Posterior vena cava (tissue), 2 donors: ENCODE measurements around the gene PLCD3. TPM values are rescaled to one million over a fixed set of nuclear protein-coding genes. Genes with fewer than 3 reads are reported as not detected.
A peak's percentile ranks its signal among the peaks of the same experiment; 100 is the strongest.

ENCODE experiments used
- DNase-seq: peaks from one replicate; pipeline ENCODE4 v3.0.0-alpha.2; 2020; ENCODE audit warnings: low spot score
- intact Hi-C, 2 donors: fragments of 100-400 bp; cut with DNase I; formaldehyde crosslinking; loops; one replicate each; pipeline versions ENCODE4 v1.14.1 to v1.14.2; 2022 to 2023
- total RNA-seq, 2 donors: library from RNA; stranded (reverse); fragmentation: NEBNext Ultra II Directional; extraction: Animal tissue kit (Norgen Biotek cat#: 25700); gene quantifications; one replicate each; pipeline ENCODE4 v1.2.1, GENCODE V29; 2021
- donor health status: DM: yes; HTN: yes; CAD: no.
- donor health status: DM: yes; HTN: yes; CAD: no.

PLCD3 gene
- total RNA-seq, 2 donors from 2014 or later = 69.3 to 74.2 TPM

DNA sequence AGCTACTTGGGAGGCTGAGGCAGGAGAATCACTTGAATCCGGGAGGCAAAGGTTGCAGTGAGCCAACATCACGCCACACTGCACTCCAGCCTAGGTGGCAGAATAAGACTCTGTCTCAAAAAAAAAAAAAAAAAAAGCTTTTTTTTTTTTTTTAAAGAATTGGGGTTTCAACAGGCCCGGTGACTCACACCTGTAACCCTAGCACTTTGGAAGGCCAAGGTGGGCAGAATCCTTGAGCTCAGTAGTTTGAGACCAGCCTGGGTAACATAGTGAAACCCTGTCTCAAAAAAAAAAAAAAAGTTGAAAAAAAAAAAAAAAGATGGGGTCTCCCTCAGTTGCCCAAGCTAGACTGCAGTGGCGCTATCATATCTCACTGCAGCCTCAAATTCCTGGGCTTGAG is 22.7 kb upstream of the PLCD3 start:
- intact Hi-C loops = no loop called here
- DNase-seq = no peak

DNA sequence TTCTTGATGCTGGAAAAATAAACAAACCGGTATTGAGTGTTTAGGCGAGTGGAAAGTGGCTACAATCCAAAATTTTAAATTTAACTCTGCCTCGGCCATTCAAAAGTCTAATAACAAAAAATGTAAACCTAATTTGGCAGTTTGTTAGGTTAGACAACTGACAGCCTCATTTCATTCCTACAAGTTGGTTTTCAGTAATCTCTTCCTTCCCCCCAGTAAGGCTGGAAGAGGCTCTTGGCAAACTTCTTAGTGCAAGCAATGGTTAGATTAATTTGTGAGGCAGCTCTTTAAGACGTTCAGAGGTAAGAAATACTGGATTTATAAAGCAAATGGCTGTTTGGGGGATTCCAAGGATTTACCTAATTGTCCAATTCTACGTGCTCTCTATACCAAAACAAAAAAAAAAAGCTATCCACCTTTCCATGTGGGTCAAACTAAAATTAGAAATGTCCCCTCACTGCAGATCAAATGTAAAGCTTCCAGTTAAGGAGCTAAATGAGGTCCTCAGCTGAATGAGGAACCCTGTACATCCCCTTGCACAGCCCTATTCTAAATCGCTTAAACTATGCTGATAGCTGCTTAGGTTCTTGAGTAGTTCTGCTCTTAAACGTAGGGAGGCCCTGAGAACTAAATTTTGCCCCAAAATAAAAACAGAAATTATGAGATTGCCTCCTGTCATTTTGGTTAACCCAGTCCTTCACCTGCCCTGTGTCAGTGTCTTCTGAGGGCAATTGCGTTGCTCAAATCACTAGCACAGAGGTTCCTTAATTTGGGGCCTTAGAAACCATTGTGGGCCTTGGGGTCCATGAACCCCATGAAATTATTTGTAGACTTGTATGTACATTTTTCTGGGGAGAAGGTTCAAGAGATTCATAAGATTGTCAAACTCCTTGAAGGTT is 18.8 kb upstream of the PLCD3 start:
- no peak for DNase-seq
- intact Hi-C loops = no loop called here

DNA sequence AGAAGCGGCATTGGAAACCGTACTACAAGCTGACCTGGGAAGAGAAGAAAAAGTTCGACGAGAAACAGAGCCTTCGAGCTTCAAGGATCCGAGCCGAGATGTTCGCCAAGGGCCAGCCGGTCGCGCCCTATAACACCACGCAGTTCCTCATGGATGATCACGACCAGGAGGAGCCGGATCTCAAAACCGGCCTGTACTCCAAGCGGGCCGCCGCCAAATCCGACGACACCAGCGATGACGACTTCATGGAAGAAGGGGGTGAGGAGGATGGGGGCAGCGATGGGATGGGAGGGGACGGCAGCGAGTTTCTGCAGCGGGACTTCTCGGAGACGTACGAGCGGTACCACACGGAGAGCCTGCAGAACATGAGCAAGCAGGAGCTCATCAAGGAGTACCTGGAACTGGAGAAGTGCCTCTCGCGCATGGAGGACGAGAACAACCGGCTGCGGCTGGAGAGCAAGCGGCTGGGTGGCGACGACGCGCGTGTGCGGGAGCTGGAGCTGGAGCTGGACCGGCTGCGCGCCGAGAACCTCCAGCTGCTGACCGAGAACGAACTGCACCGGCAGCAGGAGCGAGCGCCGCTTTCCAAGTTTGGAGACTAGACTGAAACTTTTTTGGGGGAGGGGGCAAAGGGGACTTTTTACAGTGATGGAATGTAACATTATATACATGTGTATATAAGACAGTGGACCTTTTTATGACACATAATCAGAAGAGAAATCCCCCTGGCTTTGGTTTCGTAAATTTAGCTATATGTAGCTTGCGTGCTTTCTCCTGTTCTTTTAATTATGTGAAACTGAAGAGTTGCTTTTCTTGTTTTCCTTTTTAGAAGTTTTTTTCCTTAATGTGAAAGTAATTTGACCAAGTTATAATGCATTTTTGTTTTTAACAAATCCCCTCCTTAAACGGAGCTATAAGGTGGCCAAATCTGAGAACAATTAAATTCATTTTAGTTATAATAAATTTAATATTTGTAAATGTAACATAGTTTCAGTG is 17.7 kb upstream of the PLCD3 start:
- peak; percentile 93 for DNase-seq
- intact Hi-C loops = loop anchor here in 1 of 2 donors (5.0 kb wide), 1 partner anchor 167 kb away; the partner anchor contains the start of gene MAP3K14

DNA sequence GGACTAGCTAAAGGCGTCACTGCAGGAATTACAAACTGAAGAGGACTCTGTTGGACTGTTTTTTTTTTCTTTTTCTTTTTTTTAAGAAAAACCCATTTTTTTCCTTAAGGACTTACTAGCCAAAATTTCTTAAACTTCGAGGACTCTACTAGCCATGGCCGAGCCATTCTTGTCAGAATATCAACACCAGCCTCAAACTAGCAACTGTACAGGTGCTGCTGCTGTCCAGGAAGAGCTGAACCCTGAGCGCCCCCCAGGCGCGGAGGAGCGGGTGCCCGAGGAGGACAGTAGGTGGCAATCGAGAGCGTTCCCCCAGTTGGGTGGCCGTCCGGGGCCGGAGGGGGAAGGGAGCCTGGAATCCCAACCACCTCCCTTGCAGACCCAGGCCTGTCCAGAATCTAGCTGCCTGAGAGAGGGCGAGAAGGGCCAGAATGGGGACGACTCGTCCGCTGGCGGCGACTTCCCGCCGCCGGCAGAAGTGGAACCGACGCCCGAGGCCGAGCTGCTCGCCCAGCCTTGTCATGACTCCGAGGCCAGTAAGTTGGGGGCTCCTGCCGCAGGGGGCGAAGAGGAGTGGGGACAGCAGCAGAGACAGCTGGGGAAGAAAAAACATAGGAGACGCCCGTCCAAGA is 16.8 kb upstream of the PLCD3 start:
- peak; percentile 96 for DNase-seq
- intact Hi-C loops = loop anchor here in 1 of 2 donors (5.0 kb wide), 1 partner anchor 168 kb away; the partner anchor contains the start of gene MAP3K14

DNA sequence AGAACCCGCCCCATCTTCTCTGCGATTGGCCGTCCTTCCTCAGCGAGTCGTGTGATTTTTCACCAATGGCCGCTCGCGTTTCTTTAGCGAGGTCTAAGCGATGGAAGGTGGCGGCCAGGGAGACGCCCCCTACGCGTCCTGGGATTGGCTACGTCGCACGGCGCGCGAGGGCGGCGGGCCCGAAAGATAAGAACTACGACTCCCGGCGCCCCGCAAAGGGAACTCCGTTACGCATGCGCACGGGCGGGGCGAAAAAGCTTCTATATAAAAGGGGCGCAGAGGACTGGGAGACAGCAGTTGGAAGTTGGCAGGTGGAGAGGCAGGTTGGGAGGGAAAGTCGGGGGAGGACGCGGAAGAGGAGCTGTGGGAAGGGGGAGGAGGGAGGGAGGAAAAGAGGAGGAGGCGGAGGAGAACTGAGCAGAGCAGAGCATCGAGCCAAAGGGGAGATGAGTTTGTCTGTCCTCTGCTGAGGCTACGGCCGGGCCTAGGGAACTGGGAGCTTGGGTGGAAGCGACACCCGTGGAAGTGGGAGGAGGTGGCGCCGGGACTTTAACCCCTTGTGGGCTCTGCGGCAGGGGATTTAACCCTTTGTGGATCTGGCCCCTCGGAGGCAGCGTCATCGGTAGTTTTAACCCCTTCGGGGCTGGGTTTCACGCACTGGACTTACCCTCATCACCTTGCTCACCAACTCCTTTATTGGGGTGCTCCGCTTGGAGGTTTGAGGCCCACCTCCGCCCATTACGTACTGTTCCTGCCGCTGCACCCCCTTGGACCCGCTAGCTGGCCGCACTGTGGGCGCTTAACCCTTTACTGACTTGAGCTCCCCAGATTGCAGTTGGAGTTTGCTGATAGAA is 16.1 kb upstream of the PLCD3 start, which contains the start of gene HEXIM1:
HEXIM1 (plus strand) TSS at position 293 of the 854 bp plus-strand sequence. CDS start 716 bp downstream, outside the sequence.
- peak; percentile 100 for DNase-seq

DNA sequence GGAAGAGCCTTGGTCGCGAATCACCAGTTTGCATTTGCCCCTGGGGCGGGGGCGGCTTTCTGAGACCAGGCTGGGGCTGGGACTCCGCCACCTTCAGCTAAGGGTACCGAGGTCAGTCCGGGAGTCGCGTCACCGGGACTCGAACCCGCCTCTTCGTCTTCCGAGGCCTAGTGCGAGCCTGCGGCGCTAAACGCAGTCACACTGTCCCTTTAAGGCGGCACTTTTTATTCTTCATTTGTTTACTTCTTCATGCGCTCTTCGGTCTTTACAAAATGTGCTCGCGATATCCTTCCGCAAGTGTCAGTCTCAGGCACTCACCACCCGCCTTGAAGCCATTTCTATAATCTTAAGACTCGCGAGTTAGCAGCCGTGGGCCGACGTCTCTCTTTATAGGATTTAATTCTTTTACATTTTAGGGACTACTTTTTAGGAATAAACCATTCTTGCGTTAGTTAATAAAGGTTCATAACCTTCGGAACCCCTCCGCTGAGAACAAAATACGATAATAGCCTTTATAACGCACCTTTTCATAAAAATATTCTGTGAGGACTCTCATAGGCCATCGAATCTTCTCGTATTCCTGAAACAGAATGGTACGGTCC is 15.4 kb upstream of the PLCD3 start:
- peak; percentile 95 for DNase-seq
- intact Hi-C loops = loop anchor here in 1 of 2 donors (5.0 kb wide), 1 partner anchor 170 kb away; the partner anchor contains the start of gene MAP3K14

More for the DNA sequence above, 16.1 kb upstream of the PLCD3 start, which contains the start of gene HEXIM1:
- intact Hi-C loops = loop anchor here in 1 of 2 donors (5.0 kb wide), 1 partner anchor 169 kb away; the partner anchor contains the start of gene MAP3K14

DNA sequence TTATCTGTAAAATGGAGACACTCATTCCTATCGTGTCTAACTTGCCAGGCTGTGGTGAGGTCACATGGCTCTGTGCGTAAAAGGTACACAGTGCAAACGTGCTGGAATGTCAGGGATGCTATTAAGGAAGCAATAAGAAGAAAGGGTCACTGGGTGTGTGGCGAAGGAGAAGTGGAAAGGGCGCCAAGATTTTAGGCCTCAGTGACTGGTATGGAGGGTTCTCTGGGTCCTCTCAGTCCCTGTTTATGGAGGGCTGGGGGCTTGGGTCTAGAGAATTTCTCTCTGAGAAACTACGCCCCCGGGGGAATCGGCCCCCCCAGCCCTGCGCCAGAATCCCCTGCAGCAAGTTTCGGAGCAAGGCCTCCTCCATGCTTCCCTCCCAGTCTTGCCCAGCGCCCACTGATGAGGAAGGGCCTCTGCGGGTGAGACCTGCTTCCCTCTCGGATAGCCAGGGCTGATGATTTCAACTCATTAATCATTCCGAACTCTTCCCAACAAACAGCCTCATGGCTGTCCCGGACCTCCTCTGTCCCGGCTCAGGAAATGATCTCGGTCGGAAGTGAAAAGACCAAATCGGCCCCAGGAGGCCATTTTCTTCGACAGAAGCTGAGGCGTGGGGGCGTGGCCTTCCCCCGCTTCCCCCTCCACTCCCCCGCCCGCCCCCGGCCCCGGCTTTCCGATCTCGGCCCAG is 14.7 kb upstream of the PLCD3 start:
- intact Hi-C loops = loop anchor here in 1 of 2 donors (5.0 kb wide), 1 partner anchor 170 kb away; the partner anchor contains the start of gene MAP3K14
- peak; percentile 83 for DNase-seq

DNA sequence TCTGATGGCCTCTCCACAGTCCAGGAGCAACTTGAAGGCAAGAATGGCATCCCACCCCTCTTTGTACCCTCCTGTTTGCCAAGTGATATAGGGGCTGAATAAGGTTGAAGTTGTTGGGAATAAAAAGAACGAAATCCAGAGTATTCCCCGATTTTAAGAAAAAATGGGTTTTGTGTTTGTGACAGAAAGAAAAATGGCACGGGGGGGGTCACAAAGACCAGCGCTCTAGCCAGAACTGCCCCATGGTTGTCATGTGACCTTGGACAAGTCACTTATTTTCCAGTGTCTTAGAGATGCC is 14.2 kb upstream of the PLCD3 start:
- DNase-seq = no peak
- intact Hi-C loops = loop anchor here in 1 of 2 donors (5.0 kb wide), 1 partner anchor 171 kb away; the partner anchor contains the start of gene MAP3K14

DNA sequence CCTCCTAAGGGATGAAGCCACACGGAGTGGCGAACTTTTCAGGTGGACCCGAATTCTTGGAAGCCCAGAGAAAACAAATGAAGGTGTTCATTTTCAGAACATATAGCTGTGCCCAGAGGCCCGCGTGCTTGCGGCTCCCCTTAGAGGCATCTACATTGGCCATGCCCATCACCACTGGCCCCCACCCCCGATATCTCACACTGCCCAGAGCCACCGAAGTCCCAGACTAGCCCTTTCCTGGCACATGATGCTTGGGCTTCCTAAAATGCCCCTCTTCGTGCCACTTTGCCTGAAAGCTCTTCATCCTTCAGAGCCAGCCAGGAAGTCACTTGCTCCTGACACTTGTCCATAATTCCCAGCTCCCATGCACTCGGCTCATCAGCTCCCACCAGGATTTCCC is 13.9 kb upstream of the PLCD3 start:
- peak; percentile 77 for DNase-seq
- intact Hi-C loops = loop anchor here in 1 of 2 donors (5.0 kb wide), 1 partner anchor 171 kb away; the partner anchor contains the start of gene MAP3K14

DNA sequence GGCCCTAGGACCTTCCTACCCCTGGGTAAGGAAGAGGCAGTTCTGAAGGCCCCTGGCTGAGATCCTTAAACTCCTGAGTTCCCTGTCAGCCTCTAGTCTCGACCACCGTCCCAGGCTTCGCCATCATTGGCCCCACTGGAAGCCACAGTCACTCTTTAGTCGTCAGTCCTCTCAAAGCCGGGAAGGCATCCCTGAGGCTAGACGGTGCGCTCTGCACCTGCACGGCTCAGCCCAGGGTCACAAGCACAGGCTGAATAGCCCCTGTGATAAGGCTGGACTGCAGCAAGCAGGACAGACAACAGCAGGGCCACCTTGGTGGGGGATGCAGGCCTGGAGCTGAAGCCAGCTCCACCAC is 12.7 kb upstream of the PLCD3 start:
- intact Hi-C loops = loop anchor here in 1 of 2 donors (5.0 kb wide), 1 partner anchor 172 kb away; the partner anchor contains the start of gene MAP3K14
- DNase-seq = no peak

DNA sequence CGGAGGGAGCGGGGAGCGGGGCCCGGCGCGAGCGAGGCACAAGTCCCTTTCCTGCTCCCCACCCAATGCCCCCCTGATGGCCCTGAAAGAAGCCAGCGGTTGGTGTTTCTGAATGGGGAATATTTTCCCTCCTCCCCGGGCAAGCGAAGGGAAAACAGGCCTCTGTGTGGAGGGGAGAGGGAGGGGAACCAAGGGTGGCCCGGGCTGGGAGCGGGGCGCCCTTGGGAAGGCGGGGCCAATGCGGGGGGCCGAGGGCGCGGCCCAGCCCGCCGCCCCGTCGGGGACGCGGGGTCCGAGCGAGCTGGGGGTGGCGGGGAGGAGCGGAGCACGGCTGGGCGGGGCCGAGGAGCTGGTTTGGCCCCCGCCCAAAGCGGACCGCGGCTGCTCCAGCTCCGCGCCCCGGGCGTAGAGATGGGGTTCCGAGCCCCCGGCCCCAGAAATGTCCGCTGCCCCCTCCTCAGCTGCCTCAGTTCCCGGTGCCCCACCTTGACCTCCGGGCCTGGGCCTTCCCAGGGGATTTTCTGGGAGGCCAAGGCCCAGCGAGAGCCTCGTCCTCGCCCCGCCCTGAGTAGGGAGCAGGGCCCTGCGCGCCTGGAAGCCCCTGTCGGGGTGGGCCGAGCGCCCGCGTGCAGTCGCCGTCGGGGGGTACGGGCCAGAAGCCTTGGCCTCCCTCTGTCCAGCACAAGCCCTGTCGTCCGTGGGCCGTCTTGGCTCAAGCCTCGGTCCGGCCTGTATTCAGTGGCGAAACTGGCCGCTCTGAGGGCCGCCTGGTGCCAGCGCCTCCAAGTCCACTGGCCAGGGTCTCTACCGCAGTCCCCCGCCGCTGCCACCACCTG is 12.1 kb upstream of the PLCD3 start:
- peak; percentile 88 for DNase-seq
- intact Hi-C loops = loop anchor here in 1 of 2 donors (5.0 kb wide), 1 partner anchor 173 kb away; the partner anchor contains the start of gene MAP3K14

DNA sequence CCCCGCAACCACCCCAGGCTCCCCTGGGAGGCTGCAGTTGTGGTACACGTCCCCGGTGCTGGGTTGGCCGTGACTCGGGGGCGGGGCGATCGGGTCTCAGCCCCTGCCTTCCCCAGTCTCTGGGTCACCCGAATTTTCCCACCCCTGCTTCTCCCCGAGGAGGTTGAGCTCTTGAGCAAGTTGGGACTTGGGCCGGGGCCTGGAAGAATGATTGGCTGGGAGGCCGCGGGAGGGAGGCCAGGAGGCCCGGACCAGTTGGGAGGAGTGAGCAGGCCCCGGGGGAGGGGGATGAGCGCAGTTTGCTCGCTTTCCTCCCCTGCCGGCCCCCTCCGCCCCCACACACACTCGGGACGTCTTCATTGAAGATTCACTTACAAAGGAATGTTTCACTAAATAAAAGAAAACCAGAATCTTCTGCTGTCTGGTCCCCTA is 11.5 kb upstream of the PLCD3 start:
- DNase-seq = peak; percentile 98
- intact Hi-C loops = no loop called here

DNA sequence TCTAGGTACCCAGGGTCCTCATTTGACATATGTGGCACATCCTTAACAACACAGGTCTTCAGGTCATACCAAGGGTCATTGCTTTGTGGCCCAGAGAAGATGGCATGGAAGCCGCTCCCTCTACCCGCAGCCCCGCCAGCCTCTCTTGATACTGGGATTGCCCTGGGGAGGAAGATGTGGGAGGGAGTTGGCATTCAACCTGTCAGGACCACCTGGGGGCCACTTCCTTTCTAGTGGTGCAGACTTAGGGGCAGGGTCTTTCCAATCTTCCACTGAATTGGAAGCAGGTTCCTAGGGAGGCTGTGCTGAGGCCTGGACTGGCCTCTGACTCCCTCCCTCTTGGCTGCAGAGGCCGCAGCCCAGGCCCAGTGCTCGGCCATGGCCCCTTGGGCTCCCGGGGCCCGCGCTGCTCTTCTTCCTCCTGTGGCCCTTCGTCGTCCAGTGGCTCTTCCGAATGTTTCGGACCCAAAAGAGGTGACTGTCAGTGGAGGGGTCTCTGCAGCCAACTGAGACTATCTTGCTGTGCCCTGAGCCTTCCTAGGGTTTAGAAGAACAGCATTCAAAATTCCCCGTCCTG is 10.9 kb upstream of the PLCD3 start:
- DNase-seq = peak; percentile 72
- intact Hi-C loops = no loop called here

DNA sequence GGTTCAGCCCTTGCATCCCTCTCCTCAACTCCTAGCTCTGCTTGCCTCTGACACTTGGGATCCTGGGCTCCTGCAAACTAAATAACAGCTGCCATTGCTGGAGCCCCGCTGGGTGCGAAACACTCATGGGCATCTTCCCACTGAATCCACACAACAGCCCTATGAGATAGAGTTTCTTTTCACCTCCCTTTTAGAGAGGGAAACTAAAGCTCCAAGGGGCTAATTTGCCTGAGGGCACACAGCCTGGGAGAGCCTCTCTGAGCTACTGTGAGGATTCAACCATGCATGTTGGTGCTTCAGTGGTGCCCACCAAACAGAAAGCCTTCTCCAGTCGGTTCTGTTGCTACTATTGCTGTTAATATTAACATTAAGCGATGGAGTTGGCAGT is 7.2 kb upstream of the PLCD3 start:
- intact Hi-C loops = loop anchor here (5.0 to 10.0 kb wide), 3 partner anchors 58 to 245 kb away; partner anchors contain the start of gene GFAP (in 1 of the 2)
- DNase-seq = peak; percentile 69

DNA sequence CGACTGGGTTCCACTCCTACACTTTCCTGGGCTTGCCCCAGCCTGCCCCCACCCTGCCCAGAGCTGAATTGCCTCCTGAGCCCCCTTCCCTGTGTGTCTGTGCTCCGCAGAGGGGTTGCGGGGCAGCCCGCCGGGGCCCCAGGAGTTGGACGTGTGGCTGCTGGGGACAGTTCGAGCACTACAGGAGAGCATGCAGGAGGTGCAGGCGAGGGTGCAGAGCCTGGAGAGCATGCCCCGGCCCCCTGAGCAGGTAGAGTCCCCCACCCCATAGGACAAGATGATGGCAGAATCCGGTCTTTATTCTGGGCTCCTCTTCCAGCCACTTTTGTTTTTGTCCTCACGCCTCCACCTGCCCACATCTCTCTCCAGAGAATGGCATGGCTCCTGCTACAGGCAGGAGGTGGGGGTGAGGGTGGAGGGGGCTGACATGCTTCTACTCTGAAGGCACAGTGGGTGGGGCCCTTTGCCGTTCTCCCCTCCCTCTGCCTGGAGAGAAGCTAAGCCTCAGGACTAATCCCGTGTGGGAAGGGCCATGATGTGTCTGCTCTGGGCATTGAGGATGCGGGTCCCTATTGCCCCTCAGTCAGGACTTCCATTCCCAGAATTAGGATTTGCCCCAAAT is 6.7 kb upstream of the PLCD3 start:
- intact Hi-C loops = loop anchor here (5.0 to 10.0 kb wide), 3 partner anchors 58 to 246 kb away; partner anchors contain the start of gene GFAP (in 1 of the 2)
- DNase-seq = peak; percentile 70
